ENCODE data around the gene SLC44A1.
A peak's percentile ranks its signal among the peaks of the same experiment; 100 is the strongest.

Gene SLC44A1

GRCh38 chr9:105342147-105342505 lies 97.7 kb downstream of the SLC44A1 start:
- TF ChIP-seq CTCF (IDR thresholded peaks at IDR 0.05; ENCODE audit: extremely low read depth, missing control alignments), result no peak
- no peak for DNase-seq (ENCODE audit: low spot score)

GRCh38 chr9:105344283-105344682 lies 99.8 kb downstream of the SLC44A1 start:
- TF ChIP-seq CTCF (IDR thresholded peaks at IDR 0.05; ENCODE audit: extremely low read depth, missing control alignments), result no peak

GRCh38 chr9:105345626-105346025 lies 101.2 kb downstream of the SLC44A1 start:
- DNase-seq (ENCODE audit: low spot score), result no peak
- no peak for TF ChIP-seq CTCF (IDR thresholded peaks at IDR 0.05; ENCODE audit: extremely low read depth, missing control alignments)

More at GRCh38 chr9:105344283-105344682, 99.8 kb downstream of the SLC44A1 start:
- DNase-seq (ENCODE audit: low spot score), result no peak

- DNase-seq (ENCODE audit: low spot score), result no peak
- TF ChIP-seq CTCF (IDR thresholded peaks at IDR 0.05; ENCODE audit: extremely low read depth, missing control alignments), result no peak
These were observed 101.8 kb downstream of the SLC44A1 start for GRCh38 chr9:105346273-105346672.

- no peak for DNase-seq (ENCODE audit: low spot score)
- no peak for TF ChIP-seq CTCF (IDR thresholded peaks at IDR 0.05; ENCODE audit: extremely low read depth, missing control alignments)
These were observed 110.0 kb downstream of the SLC44A1 start for GRCh38 chr9:105354448-105354847.

- no peak for TF ChIP-seq CTCF (IDR thresholded peaks at IDR 0.05; ENCODE audit: extremely low read depth, missing control alignments)
These were observed 111.3 kb downstream of the SLC44A1 start for GRCh38 chr9:105355781-105356180.

GRCh38 chr9:105357937-105358336 lies 113.5 kb downstream of the SLC44A1 start:
- TF ChIP-seq CTCF (IDR thresholded peaks at IDR 0.05; ENCODE audit: extremely low read depth, missing control alignments), result no peak
- DNase-seq (ENCODE audit: low spot score), result peak; percentile 54

More at GRCh38 chr9:105355781-105356180, 111.3 kb downstream of the SLC44A1 start:
- DNase-seq (ENCODE audit: low spot score), result peak; percentile 25
